Tracheal epithelial cell (primary cell): ENCODE measurements around the gene NLK. TPM values are rescaled to one million over a fixed set of nuclear protein-coding genes. Genes with fewer than 3 reads are reported as not detected.

ENCODE experiments used
- total RNA-seq: library from RNA; depleted of rRNA; stranded (reverse); fragments of >200 nt; gene quantifications from 2 replicates; pipeline ENCODE4 v1.2.1, GENCODE V29; 2014

NLK gene
- 15.4 and 16.2 TPM in 2 replicates for total RNA-seq

DNA sequence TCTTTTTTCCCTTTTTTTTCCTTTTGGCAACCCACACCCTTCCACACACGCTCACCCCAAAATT, at the start of gene NLK:
Gene NLK, plus strand, starts transcription at position 21 of the 64 bp plus-strand sequence. CDS start 197 bp downstream, outside the sequence.

Other genes with a start within 250 kb of the NLK start
- 0.21 TPM in 1 of 2 replicates, not detected in the other for gene NOS2, start 242.1 kb upstream of the NLK start, total RNA-seq
- gene LYRM9, start 149.3 kb upstream of the NLK start, total RNA-seq, result 3.2 and 5.1 TPM in 2 replicates